HCT116 (cell line): ENCODE results near the gene KCNIP4. TPM values are rescaled to one million over a fixed set of nuclear protein-coding genes. Genes with fewer than 3 reads are reported as not detected.

Experiments
- ATAC-seq: fragments of 200-7000 bp; cut with Tn5 transposase; 2 replicates; pipeline ENCODE4 v1.9.1; 2020; ENCODE audit warnings: mild to moderate bottlenecking, moderate library complexity
- BruUV-seq: library from RNA; stranded (reverse); fragments of 400-500 nt; replicated peaks from 2 replicates; lab custom pipeline; 2021; lab: Mats Ljungman, UMichigan
- CTCF ChIA-PET: fragments of 300-600 bp; sonication (Branson Sonifier 250); formaldehyde crosslinking; loops from one replicate; lab custom pipeline; 2021; ENCODE audit warnings: antibody characterized with exemption; lab: Charles Lee
- POLR2A ChIA-PET: fragments of 300-600, 350-600 bp; sonication (Branson Sonifier 250); formaldehyde crosslinking; loops from one replicate; lab custom pipeline; 2021; ENCODE audit warnings: antibody characterized with exemption; lab: Charles Lee
- RAD21 ChIA-PET, 2 experiments: fragments of 300-600 bp; sonication (Branson Sonifier 250); formaldehyde crosslinking; loops; one replicate each; lab custom pipeline; 2023; ENCODE audit warnings: low total read pairs in 2 of 2; ENCODE audit not compliant: uncharacterized antibody in 2 of 2, unreplicated experiment in 2 of 2, low non-redundant PET in 1 of 2; lab: Charles Lee
- DNase-seq: peaks from one replicate; pipeline ENCODE4 v3.0.0-alpha.2; 2010; ENCODE audit warnings: low read depth, low spot score
- H2AFZ ChIP-seq: fragments of 200-600 bp; shearing (Covaris generic), sonication (generic); 2 replicates; pipeline ENCODE4 v1.6.1; 2017; ENCODE audit warnings: low read depth, mixed run types, mixed read lengths, antibody characterized with exemption, low read length; ENCODE audit not compliant: poor library complexity, severe bottlenecking
- H3K27ac ChIP-seq: 2 replicates; pipeline ENCODE4 v1.5.1; 2012; ENCODE audit warnings: low read depth, low read length
- H3K27me3 ChIP-seq: fragments of 200-600 bp; sonication (generic); 2 replicates; pipeline ENCODE4 v1.6.1; 2016; ENCODE audit warnings: mixed run types, low read length, mixed read lengths; ENCODE audit not compliant: insufficient read depth
- H3K36me3 ChIP-seq, 2 experiments: fragments of 200-500 bp in 1 of 2; fragments of 200-600 bp in 1 of 2; sonication (Bioruptor generic) in 1 of 2; sonication (generic) in 1 of 2; 2 replicates each; pipeline versions ENCODE4 v1.5.1 to v1.6.1; 2014 to 2016; ENCODE audit warnings: low read length in 2 of 2, inconsistent platforms in 1 of 2, mixed read lengths in 1 of 2, mixed run types in 1 of 2; ENCODE audit not compliant: insufficient read depth in 2 of 2, control insufficient read depth in 1 of 2
- H3K4me1 ChIP-seq, 2 experiments: fragments of 200-600 bp in 1 of 2; sonication (generic) in 1 of 2; 2 replicates each; pipeline versions ENCODE4 v1.5.1 to v1.6.1; 2012 to 2017; ENCODE audit warnings: low read length in 2 of 2, inconsistent platforms in 1 of 2, mild to moderate bottlenecking in 1 of 2, mixed read lengths in 1 of 2, mixed run types in 1 of 2, moderate library complexity in 1 of 2; ENCODE audit not compliant: insufficient read depth in 2 of 2, control insufficient read depth in 1 of 2
- H3K4me2 ChIP-seq: fragments of 200-600 bp; sonication (generic); 2 replicates; pipeline ENCODE4 v1.6.1; 2017; ENCODE audit warnings: mixed run types, low read length, mixed read lengths
- H3K4me3 ChIP-seq, 2 experiments: fragments of 200-600 bp in 1 of 2; sonication (generic) in 1 of 2; replicated peaks in 1 of 2; 2 replicates each; pipeline ENCODE4 v1.5.1; 2011 to 2016; ENCODE audit warnings: low read length in 2 of 2, control low read depth in 1 of 2, low read depth in 1 of 2, mild to moderate bottlenecking in 1 of 2, mixed read lengths in 1 of 2, mixed run types in 1 of 2
- H3K79me2 ChIP-seq: fragments of 200-600 bp; sonication (generic); 2 replicates; pipeline ENCODE4 v1.6.1; 2017; ENCODE audit warnings: mild to moderate bottlenecking, mixed run types, low read length, moderate library complexity, mixed read lengths; ENCODE audit not compliant: insufficient read depth
- H3K9ac ChIP-seq: fragments of 200-600 bp; sonication (generic); 2 replicates; pipeline ENCODE4 v1.6.1; 2016; ENCODE audit warnings: low read length, mixed read lengths
- H3K9me2 ChIP-seq: fragments of 200-600 bp; sonication (generic), shearing (Covaris generic); 2 replicates; pipeline ENCODE4 v1.6.1; 2017; ENCODE audit warnings: mixed run types, mild to moderate bottlenecking, moderate library complexity; ENCODE audit not compliant: insufficient read depth
- H3K9me3 ChIP-seq, 2 experiments: fragments of 200-500 bp in 1 of 2; fragments of 200-600 bp in 1 of 2; sonication (Bioruptor generic) in 1 of 2; sonication (generic) in 1 of 2; 2 replicates each; pipeline ENCODE4 v1.6.1; 2014 to 2017; ENCODE audit warnings: low read length in 2 of 2, mixed read lengths in 2 of 2, inconsistent platforms in 1 of 2, low read depth in 1 of 2, mild to moderate bottlenecking in 1 of 2, mixed run types in 1 of 2, moderate library complexity in 1 of 2; ENCODE audit not compliant: control insufficient read depth in 1 of 2, insufficient read depth in 1 of 2
- H4K20me1 ChIP-seq: fragments of 200-600 bp; sonication (generic), shearing (Covaris generic); 2 replicates; pipeline ENCODE4 v1.6.1; 2017; ENCODE audit warnings: mixed run types, mild to moderate bottlenecking, moderate library complexity; ENCODE audit not compliant: insufficient read depth
- CEBPB ChIP-seq: IDR thresholded peaks from 2 replicates; pipeline ENCODE4 v1.6.1; 2012; ENCODE audit warnings: low read depth
- EGR1 ChIP-seq: IDR thresholded peaks from 2 replicates; pipeline ENCODE4 v1.6.1; 2012; ENCODE audit warnings: low read depth
- ELF1 ChIP-seq: IDR thresholded peaks from 2 replicates; pipeline ENCODE4 v1.6.1; 2012; ENCODE audit warnings: low read depth, borderline replicate concordance
- EZH2 ChIP-seq: fragments of 200-600 bp; sonication (generic); IDR thresholded peaks from 2 replicates; pipeline ENCODE4 v1.6.1; 2017; ENCODE audit warnings: antibody characterized with exemption, mixed run types
- FOSL1 ChIP-seq: IDR thresholded peaks from 2 replicates; pipeline ENCODE4 v1.6.1; 2012; ENCODE audit warnings: low read depth
- JUND ChIP-seq: IDR thresholded peaks from 2 replicates; pipeline ENCODE4 v1.6.1; 2012
- POLR2A ChIP-seq: IDR thresholded peaks from 2 replicates; pipeline ENCODE4 v1.7.0; 2011; ENCODE audit warnings: borderline replicate concordance; ENCODE audit not compliant: insufficient read depth, insufficient read length; ENCODE audit errors: extremely low read depth
- POLR2AphosphoS5 ChIP-seq: IDR thresholded peaks from 2 replicates; pipeline ENCODE4 v1.6.1; 2011; ENCODE audit warnings: mild to moderate bottlenecking, low read depth, low read length, moderate library complexity
- RAD21 ChIP-seq: IDR thresholded peaks from 2 replicates; pipeline ENCODE4 v1.6.1; 2012; ENCODE audit warnings: low read depth, mild to moderate bottlenecking
- SP1 ChIP-seq: IDR thresholded peaks from 2 replicates; pipeline ENCODE4 v1.6.1; 2012; ENCODE audit warnings: low read depth
- TCF7L2 ChIP-seq: IDR thresholded peaks from 2 replicates; pipeline ENCODE4 v1.7.0; 2011; ENCODE audit warnings: borderline replicate concordance, inconsistent platforms; ENCODE audit not compliant: insufficient read depth, insufficient read length; ENCODE audit errors: extremely low read depth
- YY1 ChIP-seq: IDR thresholded peaks from 2 replicates; pipeline ENCODE4 v1.6.1; 2011; ENCODE audit warnings: low read length, low read depth, moderate library complexity, mild to moderate bottlenecking; ENCODE audit not compliant: insufficient replicate concordance; ENCODE audit errors: extremely low read depth
- ZFX ChIP-seq: fragments of 450-650 bp; IDR thresholded peaks from 2 replicates; pipeline ENCODE4 v1.6.1; 2017
- ZNF274 ChIP-seq: fragments of 200-500 bp; sonication (Bioruptor generic); IDR thresholded peaks from 2 replicates; pipeline ENCODE4 v1.6.1; 2014; ENCODE audit warnings: mild to moderate bottlenecking, low read depth, low read length, inconsistent platforms
- intact Hi-C: fragments of 100-400 bp; cut with micrococcal nuclease; formaldehyde crosslinking; loops from 2 replicates; pipeline ENCODE4 v1.10.0; 2022
- total RNA-seq: library from RNA; stranded (reverse); gene quantifications from one replicate; pipeline ENCODE4 v1.2.1, GENCODE V29; 2021; ENCODE audit not compliant: unreplicated experiment
- TF ChIP-seq, protein P1 (sequence below): IDR thresholded peaks from 2 replicates; pipeline ENCODE4 v1.6.1; 2012
- TF ChIP-seq, protein P2 (sequence below): IDR thresholded peaks from 2 replicates; pipeline ENCODE4 v1.6.1; 2011; ENCODE audit warnings: mild to moderate bottlenecking, low read length, moderate library complexity; ENCODE audit not compliant: insufficient replicate concordance; ENCODE audit errors: extremely low read depth
- TF ChIP-seq, protein P3 (sequence below): IDR thresholded peaks from 2 replicates; pipeline ENCODE4 v1.6.1; 2012
- TF ChIP-seq, protein P4 (sequence below): IDR thresholded peaks from 2 replicates; pipeline ENCODE4 v1.6.1; 2012; ENCODE audit warnings: low read depth

KCNIP4 gene
- total RNA-seq, 1 experiment from 2014 or later, result not detected

DNA sequence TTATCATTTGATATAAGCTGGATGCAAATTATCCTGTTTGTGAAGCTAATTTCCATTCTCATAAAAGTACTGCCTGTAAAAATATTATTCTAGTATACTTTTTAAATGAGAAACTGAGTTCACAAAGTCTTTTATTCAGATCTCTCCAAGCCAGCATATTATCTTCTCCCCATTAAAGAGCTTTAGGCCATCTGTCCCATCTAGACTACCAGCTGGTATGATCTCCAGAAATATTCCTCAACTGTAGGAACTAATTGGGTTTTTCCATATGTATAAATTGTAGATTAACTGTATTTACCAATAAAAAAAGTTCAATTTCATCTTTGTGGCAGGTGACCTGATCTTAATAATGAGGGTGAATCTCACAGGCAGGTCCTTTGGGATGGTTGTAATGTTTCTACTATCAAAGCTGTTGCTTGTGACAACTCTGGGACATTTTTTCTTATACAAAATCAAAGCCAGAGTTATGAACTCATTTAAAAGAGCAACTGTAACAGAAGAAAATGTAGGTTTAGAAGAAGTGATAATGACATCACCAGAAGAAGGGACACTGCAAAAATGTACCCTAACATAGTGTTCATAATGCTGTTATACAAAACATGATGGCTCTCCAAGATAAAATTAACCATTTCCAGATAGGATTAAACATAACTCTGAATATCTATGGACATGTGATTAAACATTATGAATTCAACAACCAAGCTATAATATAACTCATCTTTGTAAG, 132.8 kb downstream of the KCNIP4 start:
- BruUV-seq, result no TSS peak
- Histone ChIP-seq H3K79me2 (no peaks in the 10 kb centered on the region), H3K36me3 (no peaks in the 10 kb centered on the region), H3K9me2 (no peaks in the 10 kb centered on the region), H3K27ac (no peak overlapping the region), H4K20me1 (no peaks in the 10 kb centered on the region), H3K9ac (no peak overlapping the region), H3K4me2 (no peak overlapping the region), H3K4me3 (no peak overlapping the region), H3K4me1 (no peaks in the 10 kb centered on the region), H3K27me3 (no peaks in the 10 kb centered on the region), H3K9me3 (peaks cover 0 to 3% of the 10 kb centered on the region in 2 experiments; a peak in 2 of 4 replicates), H2AFZ (no peak overlapping the region)
- POLR2A ChIA-PET, result no interaction called here
- CTCF ChIA-PET, result no interaction called here
- RAD21 ChIA-PET, result no interaction called here
- ATAC-seq, result no peak
- intact Hi-C loops, result no loop called here
- TF ChIP-seq ELF1, result no peak
- TF ChIP-seq, protein P1, sequence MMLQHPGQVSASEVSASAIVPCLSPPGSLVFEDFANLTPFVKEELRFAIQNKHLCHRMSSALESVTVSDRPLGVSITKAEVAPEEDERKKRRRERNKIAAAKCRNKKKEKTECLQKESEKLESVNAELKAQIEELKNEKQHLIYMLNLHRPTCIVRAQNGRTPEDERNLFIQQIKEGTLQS, result no peak
- TF ChIP-seq POLR2AphosphoS5, result no peak
- TF ChIP-seq, protein P2, sequence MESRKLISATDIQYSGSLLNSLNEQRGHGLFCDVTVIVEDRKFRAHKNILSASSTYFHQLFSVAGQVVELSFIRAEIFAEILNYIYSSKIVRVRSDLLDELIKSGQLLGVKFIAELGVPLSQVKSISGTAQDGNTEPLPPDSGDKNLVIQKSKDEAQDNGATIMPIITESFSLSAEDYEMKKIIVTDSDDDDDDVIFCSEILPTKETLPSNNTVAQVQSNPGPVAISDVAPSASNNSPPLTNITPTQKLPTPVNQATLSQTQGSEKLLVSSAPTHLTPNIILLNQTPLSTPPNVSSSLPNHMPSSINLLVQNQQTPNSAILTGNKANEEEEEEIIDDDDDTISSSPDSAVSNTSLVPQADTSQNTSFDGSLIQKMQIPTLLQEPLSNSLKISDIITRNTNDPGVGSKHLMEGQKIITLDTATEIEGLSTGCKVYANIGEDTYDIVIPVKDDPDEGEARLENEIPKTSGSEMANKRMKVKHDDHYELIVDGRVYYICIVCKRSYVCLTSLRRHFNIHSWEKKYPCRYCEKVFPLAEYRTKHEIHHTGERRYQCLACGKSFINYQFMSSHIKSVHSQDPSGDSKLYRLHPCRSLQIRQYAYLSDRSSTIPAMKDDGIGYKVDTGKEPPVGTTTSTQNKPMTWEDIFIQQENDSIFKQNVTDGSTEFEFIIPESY, result no peak
- TF ChIP-seq SP1, result no peak
- TF ChIP-seq TCF7L2, result no peak
- TF ChIP-seq YY1, result no peak
- TF ChIP-seq ZFX, result no peak
- TF ChIP-seq RAD21, result no peak
- TF ChIP-seq CEBPB, result no peak
- TF ChIP-seq ZNF274, result no peak
- TF ChIP-seq POLR2A, result no peak
- TF ChIP-seq, protein P3, sequence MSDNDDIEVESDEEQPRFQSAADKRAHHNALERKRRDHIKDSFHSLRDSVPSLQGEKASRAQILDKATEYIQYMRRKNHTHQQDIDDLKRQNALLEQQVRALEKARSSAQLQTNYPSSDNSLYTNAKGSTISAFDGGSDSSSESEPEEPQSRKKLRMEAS, result no peak
- TF ChIP-seq, protein P4, sequence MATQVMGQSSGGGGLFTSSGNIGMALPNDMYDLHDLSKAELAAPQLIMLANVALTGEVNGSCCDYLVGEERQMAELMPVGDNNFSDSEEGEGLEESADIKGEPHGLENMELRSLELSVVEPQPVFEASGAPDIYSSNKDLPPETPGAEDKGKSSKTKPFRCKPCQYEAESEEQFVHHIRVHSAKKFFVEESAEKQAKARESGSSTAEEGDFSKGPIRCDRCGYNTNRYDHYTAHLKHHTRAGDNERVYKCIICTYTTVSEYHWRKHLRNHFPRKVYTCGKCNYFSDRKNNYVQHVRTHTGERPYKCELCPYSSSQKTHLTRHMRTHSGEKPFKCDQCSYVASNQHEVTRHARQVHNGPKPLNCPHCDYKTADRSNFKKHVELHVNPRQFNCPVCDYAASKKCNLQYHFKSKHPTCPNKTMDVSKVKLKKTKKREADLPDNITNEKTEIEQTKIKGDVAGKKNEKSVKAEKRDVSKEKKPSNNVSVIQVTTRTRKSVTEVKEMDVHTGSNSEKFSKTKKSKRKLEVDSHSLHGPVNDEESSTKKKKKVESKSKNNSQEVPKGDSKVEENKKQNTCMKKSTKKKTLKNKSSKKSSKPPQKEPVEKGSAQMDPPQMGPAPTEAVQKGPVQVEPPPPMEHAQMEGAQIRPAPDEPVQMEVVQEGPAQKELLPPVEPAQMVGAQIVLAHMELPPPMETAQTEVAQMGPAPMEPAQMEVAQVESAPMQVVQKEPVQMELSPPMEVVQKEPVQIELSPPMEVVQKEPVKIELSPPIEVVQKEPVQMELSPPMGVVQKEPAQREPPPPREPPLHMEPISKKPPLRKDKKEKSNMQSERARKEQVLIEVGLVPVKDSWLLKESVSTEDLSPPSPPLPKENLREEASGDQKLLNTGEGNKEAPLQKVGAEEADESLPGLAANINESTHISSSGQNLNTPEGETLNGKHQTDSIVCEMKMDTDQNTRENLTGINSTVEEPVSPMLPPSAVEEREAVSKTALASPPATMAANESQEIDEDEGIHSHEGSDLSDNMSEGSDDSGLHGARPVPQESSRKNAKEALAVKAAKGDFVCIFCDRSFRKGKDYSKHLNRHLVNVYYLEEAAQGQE, result no peak
- no peak for TF ChIP-seq FOSL1
- TF ChIP-seq EZH2, result no peak
- no peak for TF ChIP-seq EGR1
- no peak for TF ChIP-seq JUND
- TF ChIP-seq, all 23 proteins: peak for 0
- DNase-seq, result no peak
